Cerebellar cortex (tissue), 1 donor: ENCODE measurements around the gene NPHP4.

ENCODE experiments used
- DNase-seq: peaks from one replicate; pipeline ENCODE4 v3.0.0-alpha.2; 2015; ENCODE audit warnings: low spot score

Gene NPHP4

DNA sequence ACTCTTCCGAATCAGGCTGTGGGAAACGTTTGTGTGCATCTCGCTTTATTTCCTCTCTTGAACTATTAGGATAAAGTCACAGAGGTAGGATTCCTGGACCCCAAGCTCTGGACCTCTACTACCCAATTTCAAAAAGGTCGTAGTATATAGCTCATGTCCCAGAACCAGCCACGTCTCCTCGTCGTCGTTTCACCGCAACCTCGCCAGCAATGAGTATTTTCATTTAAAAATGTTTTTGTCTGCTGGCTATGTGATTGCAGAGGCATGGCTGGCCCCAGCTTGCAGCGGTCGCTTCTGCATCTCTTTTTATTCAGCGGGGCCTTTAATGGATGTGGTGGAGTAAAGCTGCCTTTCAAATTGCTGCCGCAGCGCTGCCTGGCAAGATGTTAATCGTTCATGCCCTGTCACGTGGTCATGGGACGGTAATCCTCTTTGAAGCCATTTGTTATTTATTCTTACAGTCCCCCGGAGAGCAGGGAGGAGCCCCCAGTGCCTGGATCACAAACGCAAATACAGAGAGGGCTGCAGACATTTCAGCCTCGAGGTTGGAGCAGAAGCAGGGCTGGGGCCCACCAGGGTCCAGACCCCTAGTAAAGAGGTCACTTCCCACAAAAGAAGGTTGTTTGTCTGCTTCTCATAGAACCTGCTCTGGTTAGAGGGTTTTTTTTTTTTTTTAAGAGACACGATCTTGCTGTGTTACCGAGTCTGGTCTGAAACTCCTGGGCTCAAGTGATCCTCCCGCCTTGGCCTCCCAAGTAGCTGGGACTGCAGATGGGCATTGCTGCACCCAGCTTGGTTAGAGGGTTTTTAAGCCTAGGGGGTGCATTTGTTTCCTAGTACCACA, 11.6 kb upstream of the NPHP4 start:
- no peak for DNase-seq

DNA sequence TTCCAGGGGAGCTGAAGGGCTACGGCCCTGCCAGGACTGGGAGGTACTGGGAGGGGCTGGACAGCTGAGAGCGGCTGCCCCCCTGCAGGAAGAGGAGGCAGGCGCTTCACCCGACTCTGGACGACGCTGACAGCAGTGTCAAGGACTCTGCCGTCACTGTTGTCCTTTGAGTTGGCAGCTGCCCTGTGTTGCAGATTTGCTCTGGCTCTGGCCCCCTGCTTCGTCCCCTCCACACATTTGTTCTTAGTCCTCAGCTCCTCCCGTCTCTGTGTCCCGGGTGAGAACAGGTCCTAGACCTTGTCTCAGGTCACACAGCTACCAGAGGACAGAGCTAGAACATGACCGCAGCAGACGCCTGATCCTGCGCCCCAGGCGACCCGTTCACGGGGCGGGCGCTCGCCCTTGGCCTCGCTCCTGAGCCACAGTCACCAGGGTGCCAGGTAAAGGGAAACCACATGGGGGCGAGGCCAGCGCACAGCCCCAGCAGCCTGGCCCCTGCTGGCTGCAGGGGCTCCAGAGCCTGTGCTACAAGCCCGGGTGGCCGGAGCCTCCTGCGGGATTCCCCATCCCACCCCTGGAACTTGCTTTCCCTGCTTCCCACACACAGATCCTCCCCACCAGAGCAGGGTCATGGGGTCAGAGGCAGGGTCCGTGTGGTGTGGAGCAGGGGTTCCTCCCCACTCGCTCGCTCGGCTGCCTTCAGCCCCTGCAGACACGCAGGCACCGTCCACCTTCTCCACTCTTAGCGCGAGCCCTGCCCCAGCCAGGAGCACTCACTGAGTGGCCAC, 10.7 kb upstream of the NPHP4 start:
- DNase-seq: no peak

DNA sequence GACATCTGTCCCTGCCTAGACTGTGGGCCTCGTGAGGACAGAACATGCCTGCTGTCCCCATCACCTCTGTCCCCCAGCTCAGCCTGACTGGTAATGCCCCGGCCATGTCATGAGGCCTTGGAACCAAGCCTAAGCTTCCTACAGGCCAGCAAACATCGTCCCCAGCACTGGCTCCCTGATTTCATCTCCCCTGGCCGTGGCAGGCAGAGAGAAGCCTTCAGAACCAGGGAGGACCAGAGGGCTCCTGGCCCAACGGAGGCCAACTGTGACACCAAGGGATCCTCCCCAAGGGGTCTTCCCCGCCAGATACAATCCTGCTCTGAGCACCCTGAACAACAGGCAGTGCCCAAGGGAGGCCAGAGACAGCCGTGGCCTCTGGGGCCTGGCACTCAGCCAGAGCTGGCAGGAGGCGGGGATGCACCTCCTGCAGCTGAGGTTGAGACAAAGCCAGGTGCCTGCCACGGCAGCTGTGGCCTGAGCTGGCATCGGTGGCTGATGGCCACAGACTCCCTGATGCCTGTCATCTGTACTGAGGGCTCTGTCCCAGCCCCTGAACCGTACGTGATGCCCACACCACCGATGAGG, 9.9 kb upstream of the NPHP4 start:
- DNase-seq: no peak

DNA sequence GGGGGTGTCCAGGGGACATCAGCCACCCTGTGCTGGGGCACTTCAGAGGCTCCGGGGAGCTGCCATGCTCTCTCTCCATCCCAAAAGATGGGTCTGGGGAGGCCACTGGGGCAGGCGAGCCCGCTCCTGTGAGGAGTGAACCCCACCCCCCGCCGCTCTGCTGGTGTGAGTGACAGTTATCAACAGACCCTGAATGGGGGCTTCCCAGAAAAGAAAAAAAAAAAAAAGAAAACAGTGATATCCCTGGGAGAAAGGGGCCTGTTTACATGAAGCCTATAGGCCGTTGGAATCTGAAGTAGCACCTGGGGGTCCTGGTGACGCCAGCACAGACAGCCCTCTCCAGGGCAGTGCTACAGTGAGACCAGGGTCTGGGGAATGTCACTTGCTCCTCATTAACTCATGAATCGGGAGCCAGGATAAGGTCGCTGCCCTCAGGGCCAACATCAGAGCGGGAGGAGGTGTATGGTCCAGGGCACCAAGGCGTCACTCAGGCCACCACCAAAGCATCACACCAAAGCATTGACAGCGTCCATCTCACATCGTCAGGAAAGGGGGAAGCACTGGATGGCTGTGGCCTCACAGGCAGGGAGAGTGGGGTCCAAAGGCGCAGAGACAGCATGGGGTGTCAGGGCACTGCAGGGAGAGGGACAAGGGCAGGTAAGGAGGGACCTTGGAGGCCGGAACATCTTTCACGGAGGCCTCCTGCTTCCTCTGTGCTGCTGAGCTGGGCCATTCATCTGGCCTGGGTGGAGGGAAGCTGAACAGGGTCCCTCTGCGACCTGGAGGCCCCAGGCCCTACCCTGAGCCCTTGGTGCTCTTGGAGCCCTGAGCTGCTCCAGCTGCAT, 8.4 kb upstream of the NPHP4 start:
- no peak for DNase-seq

DNA sequence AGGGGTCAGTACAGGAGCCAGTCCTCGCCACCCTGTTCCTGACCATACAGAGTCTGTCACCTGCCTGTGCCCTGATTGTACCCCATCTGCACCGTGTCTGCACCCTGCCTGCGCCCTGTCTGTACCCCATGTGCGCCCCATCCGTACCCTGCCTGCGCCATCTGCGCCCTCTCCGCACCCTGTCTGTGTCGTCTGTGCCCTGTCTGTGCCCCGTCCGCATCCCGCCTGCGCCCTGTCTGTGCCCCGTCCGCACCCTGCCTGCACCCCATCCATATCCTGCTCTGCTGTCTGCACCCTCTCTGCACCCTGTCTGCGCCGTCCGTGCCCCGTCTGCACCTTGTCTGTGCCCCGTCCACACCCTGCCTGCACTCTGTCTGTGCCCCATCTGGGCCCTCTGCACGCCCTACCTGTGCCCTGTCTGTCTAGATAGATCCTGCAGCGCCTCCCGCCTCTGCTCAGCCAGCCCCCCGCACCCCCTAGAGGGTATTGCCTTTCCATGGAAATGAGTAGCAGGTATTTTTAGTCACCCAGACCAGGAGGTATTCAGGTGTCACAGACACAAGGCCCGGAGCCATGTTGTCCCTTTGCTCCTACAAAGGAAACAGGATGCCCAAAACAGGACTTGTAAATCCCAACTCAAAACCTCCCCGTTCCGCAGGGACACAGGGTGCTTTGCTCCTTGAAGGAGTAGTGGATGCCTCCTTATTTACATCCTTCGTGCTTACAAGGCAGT, 7.7 kb upstream of the NPHP4 start:
- DNase-seq: no peak

DNA sequence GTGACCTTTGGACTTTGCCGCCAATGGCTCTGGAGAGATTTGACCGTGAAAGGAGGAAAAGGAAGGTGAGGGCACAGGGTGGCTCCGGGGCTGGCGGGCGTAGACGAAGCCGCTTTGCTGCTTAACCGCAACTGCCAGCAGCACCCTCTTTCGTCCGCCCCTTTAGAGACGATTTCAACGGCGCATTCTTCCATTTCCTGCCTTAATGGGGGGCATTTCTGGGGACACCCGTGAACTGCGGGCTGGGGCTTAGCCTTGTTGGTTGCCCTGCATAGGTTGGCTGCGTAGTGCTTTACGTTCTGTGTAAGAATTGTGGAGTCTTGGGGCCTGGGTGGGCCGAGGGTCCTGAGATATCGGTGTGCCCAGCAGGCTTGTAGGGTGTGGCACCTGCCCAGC, 6.7 kb upstream of the NPHP4 start:
- no peak for DNase-seq

DNA sequence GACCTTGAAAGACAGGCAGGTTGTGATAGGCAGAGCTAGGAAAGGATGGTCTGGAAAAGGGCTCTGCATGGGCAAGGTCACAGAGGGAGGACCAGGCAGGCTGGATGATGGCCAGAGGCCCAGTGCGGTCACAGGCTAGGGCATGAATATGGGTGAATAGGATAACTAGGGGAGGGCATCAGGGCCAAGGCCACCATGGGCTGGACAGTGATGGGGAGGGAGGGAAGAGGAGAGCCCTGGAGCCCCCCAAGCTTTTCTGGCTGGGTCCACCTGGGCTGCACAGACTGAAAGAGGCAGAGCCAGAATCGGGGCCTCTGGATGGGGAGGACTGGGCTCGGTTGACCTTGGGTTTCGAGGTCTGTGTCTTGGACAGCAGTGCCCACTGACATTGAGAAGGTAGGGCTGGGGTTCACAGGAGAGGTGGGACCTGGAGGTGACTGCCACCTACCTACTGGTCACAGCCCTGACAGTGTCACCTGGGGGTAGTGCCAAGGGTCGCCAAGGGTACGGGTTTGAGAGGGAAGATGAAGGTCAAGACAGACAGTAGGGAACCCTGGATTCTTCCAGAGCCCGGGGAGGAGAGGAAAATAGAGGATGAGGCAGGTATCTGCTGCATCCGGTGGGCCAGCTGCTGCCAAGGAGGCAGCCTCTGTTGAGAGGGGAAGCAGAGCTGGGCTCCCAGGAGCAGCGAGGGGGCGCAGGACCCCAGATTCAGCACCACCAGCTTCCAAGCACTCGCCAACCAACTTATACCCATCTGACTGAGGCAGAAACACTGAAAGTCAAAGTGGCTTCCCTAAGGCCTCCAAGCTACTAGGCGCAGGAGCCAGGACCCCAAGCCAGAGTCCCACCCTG, 6.1 kb upstream of the NPHP4 start:
- DNase-seq: no peak

DNA sequence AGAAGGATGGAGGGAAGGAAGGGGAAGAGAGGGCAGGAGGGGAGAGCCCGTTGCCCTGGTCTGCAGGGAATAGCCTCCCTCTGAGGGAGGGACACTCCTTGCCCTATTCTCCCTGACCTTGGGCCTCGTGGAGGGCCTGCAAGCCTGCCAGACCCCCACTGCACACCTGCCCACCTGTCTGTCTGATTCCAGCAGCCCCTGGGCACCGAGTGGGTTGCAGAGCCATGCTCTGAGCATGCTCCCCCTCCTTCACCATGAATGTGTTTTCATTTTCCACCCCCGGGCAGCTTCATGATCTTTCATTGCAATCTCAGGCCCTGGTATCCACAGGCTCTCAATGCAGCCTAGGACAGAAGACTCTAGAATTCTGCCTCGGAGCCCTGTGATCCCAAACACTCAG, 5.1 kb upstream of the NPHP4 start:
- DNase-seq: no peak

DNA sequence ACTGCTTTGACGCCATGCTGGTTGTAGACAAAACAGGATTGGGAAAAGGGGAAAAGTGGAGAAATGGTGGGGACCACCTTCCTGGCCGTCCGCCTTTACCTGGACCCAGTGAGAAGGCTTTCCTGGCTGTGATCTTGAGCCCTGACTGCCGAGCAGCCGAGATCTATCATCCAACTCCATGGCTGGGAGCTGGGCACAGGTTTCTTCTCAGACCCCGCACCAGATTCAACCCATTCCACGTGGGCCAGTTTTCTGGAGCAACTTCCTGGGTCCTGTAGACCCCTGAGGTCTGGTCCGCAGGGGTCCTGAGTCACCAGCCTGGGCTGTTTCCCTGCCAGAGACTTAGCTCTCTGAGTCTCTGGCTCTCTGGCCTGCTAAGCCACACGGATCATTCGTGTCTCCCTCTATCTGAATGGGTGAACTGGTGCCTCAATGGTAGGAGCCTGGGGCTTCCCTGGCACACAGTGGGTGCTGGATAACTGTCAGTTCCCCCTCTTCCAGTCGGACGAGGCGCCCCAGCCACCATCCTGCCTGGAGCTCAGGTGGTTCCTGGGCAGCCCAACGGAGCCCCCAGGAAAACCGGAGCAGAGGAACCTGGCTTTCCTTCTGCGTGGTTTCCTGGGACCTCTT, 4.5 kb upstream of the NPHP4 start:
- no peak for DNase-seq

DNA sequence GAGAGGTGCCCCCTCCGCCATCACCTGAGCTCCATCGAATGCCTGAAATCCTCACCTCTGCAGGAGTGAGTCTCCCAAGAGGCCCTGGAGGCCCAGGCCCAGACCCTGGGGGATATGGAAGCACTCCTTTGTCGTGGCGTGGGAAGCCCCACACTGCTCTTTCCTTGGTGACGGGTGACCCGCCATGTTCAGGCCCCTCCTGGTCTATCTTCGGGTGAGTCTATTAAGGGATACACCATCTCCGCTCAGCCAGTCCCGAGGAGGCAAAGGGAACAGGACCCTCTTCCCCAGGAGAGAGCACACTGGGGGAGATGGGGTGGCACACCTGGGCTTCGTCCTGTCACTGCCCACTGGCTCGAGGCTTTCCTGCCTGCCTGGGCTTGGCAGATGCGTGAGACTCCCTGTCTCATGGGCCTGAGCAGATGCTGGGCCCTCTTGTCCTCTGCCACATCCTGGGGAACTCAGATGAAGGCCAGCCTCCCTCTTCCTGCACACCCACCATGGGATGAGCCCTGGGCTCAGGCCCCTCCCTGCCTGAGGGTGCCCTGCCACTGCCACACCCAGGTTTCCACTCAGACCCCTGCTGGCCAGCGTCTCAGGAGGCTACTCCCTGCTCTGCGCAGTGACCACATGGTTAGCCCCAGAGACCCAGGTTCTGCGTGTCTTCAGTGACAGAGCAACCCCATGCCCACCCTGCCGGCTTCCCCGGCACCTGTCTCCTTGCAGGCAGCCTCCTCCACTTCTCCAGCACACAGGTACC, 3.8 kb upstream of the NPHP4 start:
- no peak for DNase-seq

DNA sequence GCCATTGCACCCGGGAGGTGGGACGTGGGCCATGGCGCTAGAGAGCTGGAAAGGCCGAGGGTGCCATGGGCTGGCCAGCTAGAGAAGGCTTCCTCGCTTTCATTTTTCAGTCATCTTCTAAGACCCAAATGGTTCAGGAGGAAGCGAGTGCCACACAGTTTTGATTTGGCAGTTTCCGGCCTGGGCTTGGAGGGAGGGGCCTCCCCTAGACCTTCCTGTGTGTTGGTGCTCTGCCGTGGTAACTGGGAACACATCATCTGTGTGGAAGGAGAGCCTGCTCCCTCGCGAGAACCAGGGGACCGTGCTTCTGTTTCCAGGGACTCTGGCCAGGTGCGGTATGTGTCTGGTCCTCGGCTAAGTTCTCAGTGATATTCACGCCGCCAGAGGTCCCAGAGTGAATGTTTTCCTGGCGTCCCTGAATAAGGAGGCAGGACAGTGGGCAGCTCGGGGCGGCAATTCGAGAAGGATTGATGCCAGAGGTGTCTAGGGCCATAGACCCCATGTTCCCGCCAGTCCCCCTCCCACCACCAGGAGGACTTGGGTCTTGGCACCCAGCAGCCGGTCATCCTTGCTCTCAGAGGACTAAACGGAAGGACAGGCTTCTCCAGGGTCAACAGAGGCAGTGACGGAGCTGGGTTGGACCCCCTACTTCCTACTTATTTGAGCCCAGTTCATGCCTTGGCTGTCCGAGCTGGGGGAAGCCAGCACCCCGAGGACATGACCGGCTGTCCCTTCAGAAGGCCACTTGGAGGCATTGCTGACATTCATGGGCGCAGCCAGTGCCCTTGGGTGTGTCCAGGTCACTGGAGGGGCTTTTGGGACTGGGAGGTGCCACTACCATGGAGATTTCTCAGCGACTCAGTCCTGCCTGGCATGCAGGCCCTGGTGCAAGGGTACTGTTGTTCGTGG, 2.7 kb upstream of the NPHP4 start:
- peak; percentile 52 for DNase-seq

DNA sequence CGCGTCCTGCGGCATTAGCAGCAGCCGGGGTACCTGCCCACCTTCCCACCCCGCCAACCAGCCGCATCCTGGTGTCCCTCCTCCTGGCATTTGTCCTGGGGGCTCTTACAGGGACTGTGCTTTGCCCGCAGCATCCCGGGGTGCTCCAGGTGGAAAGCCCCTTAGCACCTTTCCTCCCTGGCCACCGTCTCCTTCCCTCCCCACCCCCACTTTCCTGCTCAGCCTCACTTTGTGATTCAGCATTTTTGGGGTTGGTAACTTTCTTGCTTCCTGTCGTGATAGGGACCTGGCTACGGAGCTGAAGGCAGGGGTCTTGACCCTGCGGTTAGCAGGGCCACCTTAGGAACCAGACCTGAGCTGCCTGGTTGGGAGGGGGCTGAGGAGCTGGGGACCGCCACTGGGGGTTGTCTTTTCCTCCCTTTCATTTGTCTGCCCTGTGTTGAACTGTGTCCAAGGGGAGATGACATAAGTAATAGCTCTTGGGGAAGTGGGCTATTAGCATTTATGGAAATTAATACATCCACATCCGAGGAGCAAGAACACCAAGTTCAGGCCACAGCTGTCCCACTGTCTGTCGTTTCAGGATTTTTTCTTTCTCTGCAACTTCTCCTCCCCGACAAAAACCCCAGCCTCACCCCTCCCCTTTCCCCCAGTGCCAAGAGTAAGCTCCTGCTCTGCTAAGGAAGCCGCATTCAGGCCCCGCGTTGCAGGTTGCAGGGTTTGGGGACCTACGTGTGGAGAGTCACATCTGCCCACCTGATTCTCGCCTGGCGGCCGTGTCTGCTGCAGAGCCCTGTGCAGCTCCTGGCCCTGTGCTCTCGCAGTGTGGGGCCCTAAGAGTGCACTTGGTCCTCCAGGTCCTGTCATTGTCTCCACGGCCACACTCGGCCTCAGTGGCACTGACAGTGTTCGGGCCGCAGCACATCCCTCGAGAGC, 1.6 kb upstream of the NPHP4 start:
- DNase-seq: no peak

DNA sequence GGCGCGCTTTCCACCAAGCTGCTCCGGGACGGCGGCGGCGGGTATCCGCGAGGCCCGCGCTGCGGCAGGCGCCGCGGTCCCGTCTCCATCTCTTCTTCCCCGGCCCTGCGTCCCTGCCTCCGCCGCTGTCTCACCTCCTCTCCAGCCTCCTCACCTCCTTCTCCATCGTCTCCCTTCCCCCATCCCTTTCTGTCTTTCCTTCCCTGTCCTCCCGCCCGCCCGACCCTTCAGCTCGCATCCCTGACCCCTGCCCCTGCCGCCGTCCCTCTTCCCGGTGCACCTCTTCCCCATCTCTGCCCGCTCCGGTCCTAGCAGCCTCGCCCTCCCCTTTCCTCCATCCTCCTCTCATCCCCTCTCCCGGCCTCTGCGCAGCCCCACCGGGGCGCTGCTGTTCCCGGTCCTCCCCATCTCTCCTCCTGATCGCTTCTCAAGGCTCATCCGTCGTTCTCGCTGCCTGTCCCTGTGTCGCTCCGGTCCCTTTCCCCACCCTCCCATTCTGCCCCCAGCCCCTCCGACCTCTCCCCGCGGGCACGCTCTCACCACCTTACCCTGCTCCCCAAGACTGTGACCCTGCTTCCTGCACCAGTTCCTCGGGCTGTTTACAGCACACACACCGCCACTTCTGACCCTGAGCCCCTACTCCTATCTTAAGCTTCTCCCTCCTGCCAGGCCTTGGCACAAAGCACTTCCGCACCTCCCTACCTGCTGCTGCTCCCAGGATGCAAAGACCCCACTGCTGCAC, 760 bp upstream of the NPHP4 start:
- DNase-seq: no peak

DNA sequence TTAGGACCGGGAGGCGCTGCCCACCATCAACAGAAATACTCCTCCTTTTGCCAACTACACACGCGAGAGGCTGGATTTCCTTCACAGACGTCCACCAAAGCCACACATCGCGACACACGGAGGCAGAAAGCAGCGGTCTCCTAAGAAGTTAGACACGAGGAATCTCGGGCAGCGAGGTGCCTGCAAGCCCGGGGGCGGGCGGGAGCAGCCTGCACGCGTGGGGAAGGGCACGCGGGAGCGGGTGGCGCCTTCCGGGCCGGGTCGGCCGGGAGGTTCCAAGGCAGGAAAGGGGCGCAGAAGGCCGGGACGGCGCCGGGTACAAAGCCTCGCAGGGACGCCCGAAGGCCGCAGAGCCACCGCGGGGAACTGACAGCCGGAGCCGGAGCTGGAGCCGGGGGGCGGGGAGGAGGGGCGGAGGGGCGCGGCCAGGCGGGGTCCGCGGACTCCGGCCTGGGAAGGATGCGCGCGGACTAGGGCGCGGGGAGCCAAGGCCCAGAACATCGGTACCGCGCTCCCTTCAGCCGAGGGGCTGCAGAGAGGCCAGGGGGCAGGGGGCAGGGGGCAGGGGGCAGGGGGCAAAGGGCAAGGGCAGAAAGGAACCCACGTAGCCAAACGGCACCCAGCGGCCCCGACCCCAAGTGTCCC, 722 bp downstream of the NPHP4 start:
- no peak for DNase-seq

DNA sequence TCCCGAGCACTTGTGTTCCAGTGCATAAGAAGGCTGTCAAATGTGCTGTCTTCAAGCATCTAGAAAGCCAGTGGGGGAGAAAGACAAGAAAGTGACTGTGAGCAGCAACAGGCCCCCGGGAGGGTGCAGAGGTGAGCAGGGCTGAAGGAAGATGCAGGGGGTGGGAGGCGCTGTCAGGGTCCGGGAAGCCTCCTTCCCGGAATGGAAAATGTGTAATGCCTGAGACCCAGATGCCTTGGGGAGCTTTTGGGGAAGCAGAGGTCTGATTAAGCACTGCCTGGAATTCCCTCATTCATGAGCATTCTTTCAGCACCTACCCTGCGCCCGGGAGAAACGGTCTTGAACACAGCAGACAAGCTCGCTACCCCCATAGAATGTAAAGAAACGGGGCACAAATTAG, 1.3 kb downstream of the NPHP4 start:
- DNase-seq: no peak
